Liver (tissue), 3 donors: ENCODE measurements around the gene SPATS2L.

ENCODE experiments used
- FOXA1 ChIP-seq: IDR thresholded peaks from 2 replicates; pipeline ENCODE4 v1.6.1; 2016; ENCODE audit warnings: antibody characterized with exemption
- GABPA ChIP-seq, 2 donors: IDR thresholded peaks in 1 of 2; conservative IDR thresholded peaks in 1 of 2; 2 replicates each; pipeline ENCODE4 v1.6.1; 2016; ENCODE audit warnings: antibody characterized with exemption in 2 of 2, mild to moderate bottlenecking in 1 of 2, moderate library complexity in 1 of 2
- HNF4G ChIP-seq: IDR thresholded peaks from 2 replicates; pipeline ENCODE4 v1.6.1; 2016; ENCODE audit warnings: antibody characterized with exemption
- RAD21 ChIP-seq, 2 donors: IDR thresholded peaks; 2 replicates each; pipeline ENCODE4 v1.6.1; 2016; ENCODE audit warnings: antibody characterized with exemption in 2 of 2, mild to moderate bottlenecking in 2 of 2
- SP1 ChIP-seq: IDR thresholded peaks from 2 replicates; pipeline ENCODE4 v1.6.1; 2018; ENCODE audit warnings: antibody characterized with exemption, mild to moderate bottlenecking
- TAF1 ChIP-seq: conservative IDR thresholded peaks from 2 replicates; pipeline ENCODE4 v1.6.1; 2016; ENCODE audit warnings: antibody characterized with exemption, mild to moderate bottlenecking
- YY1 ChIP-seq: IDR thresholded peaks from 2 replicates; pipeline ENCODE4 v1.6.1; 2016; ENCODE audit warnings: antibody characterized with exemption, mild to moderate bottlenecking
- TF ChIP-seq, protein P1 (sequence below): fragments of 150-350 bp; IDR thresholded peaks from 2 replicates; pipeline ENCODE4 v1.5.1; 2017; ENCODE audit warnings: improper control_type of control experiment, low read depth, low read length; ENCODE audit not compliant: missing input control
- TF ChIP-seq, protein P2 (sequence below): IDR thresholded peaks from 2 replicates; pipeline ENCODE4 v1.6.1; 2016; ENCODE audit warnings: antibody characterized with exemption
- TF ChIP-seq, protein P3 (sequence below): IDR thresholded peaks from 2 replicates; pipeline ENCODE4 v1.6.1; 2016; ENCODE audit warnings: antibody characterized with exemption
- TF ChIP-seq, protein P4 (sequence below): IDR thresholded peaks from 2 replicates; pipeline ENCODE4 v1.6.1; 2016; ENCODE audit warnings: antibody characterized with exemption, mild to moderate bottlenecking
- donor health status: healthy.
- donor health status: healthy.

DNA sequence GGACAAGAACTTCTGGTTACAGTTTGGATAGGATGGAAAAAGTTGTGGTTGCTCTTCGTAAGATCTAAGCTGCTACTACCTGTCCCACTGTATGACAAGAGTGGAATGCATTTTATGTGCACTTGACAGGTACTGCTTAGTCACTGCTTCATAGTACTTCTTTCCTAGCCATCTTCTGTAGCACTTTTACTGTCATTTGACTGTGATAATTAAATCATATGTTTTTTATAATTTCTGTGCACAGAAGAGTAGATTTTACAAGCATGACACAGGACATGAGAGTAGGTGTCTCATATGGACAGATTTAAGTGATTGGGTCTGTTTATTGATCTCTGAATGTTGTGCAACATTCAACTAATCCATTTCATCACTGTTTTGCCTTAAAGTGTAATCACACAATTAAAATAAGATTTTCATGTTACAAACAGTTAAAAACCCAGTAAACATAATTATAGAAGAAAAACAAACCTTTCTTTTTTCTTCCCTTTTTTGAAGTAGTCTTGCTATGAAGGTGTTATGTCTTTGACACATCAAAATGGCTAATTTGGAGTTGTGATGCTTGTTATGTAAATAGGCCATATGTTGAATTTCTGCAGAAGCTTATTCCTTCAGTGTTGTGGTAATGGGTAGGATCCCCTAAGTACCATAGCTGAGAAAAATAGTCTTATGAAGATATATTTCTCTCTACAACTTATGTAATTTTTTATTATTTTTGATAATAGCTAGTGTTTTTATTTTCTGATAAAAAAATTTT, 3.0 kb downstream of the SPATS2L start:
- TF ChIP-seq, protein P1, sequence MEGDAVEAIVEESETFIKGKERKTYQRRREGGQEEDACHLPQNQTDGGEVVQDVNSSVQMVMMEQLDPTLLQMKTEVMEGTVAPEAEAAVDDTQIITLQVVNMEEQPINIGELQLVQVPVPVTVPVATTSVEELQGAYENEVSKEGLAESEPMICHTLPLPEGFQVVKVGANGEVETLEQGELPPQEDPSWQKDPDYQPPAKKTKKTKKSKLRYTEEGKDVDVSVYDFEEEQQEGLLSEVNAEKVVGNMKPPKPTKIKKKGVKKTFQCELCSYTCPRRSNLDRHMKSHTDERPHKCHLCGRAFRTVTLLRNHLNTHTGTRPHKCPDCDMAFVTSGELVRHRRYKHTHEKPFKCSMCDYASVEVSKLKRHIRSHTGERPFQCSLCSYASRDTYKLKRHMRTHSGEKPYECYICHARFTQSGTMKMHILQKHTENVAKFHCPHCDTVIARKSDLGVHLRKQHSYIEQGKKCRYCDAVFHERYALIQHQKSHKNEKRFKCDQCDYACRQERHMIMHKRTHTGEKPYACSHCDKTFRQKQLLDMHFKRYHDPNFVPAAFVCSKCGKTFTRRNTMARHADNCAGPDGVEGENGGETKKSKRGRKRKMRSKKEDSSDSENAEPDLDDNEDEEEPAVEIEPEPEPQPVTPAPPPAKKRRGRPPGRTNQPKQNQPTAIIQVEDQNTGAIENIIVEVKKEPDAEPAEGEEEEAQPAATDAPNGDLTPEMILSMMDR, result no peak
- TF ChIP-seq, protein P2, sequence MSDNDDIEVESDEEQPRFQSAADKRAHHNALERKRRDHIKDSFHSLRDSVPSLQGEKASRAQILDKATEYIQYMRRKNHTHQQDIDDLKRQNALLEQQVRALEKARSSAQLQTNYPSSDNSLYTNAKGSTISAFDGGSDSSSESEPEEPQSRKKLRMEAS, result no peak
- TF ChIP-seq YY1 (no peak), SP1 (no peak), GABPA (IDR thresholded peaks at IDR 0.05 in 1 of 2, conservative IDR thresholded peaks at IDR 0.05 in 1 of 2) (no peak), FOXA1 (no peak), TAF1 (no peak), RAD21 (IDR thresholded peaks at IDR 0.05) (no peak), HNF4G (no peak)
- TF ChIP-seq, protein P3, sequence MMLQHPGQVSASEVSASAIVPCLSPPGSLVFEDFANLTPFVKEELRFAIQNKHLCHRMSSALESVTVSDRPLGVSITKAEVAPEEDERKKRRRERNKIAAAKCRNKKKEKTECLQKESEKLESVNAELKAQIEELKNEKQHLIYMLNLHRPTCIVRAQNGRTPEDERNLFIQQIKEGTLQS, result peak; percentile 80
- TF ChIP-seq, protein P4, sequence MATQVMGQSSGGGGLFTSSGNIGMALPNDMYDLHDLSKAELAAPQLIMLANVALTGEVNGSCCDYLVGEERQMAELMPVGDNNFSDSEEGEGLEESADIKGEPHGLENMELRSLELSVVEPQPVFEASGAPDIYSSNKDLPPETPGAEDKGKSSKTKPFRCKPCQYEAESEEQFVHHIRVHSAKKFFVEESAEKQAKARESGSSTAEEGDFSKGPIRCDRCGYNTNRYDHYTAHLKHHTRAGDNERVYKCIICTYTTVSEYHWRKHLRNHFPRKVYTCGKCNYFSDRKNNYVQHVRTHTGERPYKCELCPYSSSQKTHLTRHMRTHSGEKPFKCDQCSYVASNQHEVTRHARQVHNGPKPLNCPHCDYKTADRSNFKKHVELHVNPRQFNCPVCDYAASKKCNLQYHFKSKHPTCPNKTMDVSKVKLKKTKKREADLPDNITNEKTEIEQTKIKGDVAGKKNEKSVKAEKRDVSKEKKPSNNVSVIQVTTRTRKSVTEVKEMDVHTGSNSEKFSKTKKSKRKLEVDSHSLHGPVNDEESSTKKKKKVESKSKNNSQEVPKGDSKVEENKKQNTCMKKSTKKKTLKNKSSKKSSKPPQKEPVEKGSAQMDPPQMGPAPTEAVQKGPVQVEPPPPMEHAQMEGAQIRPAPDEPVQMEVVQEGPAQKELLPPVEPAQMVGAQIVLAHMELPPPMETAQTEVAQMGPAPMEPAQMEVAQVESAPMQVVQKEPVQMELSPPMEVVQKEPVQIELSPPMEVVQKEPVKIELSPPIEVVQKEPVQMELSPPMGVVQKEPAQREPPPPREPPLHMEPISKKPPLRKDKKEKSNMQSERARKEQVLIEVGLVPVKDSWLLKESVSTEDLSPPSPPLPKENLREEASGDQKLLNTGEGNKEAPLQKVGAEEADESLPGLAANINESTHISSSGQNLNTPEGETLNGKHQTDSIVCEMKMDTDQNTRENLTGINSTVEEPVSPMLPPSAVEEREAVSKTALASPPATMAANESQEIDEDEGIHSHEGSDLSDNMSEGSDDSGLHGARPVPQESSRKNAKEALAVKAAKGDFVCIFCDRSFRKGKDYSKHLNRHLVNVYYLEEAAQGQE, result no peak
